HepG2 (cell line): Measurements from ENCODE around the gene RGS2. TPM values are rescaled to one million over a fixed set of nuclear protein-coding genes. Genes with fewer than 3 reads are reported as not detected.

ENCODE experiments used
- ATAC-seq: fragments of 200-7000 bp; cut with Tn5 transposase; 3 replicates; pipeline ENCODE4 v1.9.1; 2020; ENCODE audit warnings: mild to moderate bottlenecking, moderate library complexity
- BruUV-seq: library from RNA; stranded (reverse); fragments of 400-500 nt; replicated peaks from 2 replicates; lab custom pipeline; 2021; lab: Mats Ljungman, UMichigan
- CTCF ChIA-PET: fragments of 300-600 bp; formaldehyde crosslinking; extraction: SDS; loops from one replicate; lab custom pipeline; 2021; ENCODE audit warnings: low total read pairs, inconsistent platforms, low intra/inter-chr PET ratio; lab: Yijun Ruan, JAX
- POLR2A ChIA-PET: fragments of 350-600 bp; sonication (Branson Sonifier 250); formaldehyde crosslinking; loops from one replicate; lab custom pipeline; 2020; ENCODE audit warnings: antibody characterized with exemption, inconsistent platforms; lab: Yijun Ruan, JAX
- DNase-seq: peaks from one replicate; pipeline ENCODE4 v3.0.0-alpha.2; 2015; ENCODE audit warnings: low spot score
- FAIRE-seq: peaks from 3 replicates; lab custom pipeline; 2011; peaks lifted over from hg19 to GRCh38; lab: Jason Lieb, UNC
- H2AFZ ChIP-seq: one replicate; pipeline ENCODE4 v1.6.1; 2011; ENCODE audit warnings: low read length, inconsistent platforms
- H3K27ac ChIP-seq: fragments of 300-600 bp; 3 replicates; pipeline ENCODE4 v1.8.0; 2011; ENCODE audit warnings: mixed run types, mild to moderate bottlenecking, mixed read lengths, low read length, inconsistent platforms; ENCODE audit not compliant: insufficient read depth; ENCODE audit errors: extremely low read length
- H3K27me3 ChIP-seq, 2 experiments: fragments of 200-600 bp in 1 of 2; 2 replicates in 1 of 2; 3 replicates in 1 of 2; pipeline versions ENCODE4 v1.6.0 to v1.8.0; 2011; ENCODE audit warnings: low read length in 2 of 2, mild to moderate bottlenecking in 2 of 2, moderate library complexity in 2 of 2, inconsistent platforms in 1 of 2; ENCODE audit not compliant: insufficient read depth in 2 of 2, control insufficient read depth in 1 of 2
- H3K36me3 ChIP-seq, 2 experiments: fragments of 200-600 bp in 1 of 2; replicated peaks in 1 of 2; 2 replicates in 1 of 2; 3 replicates in 1 of 2; pipeline versions ENCODE4 v1.5.1 to v1.8.0; 2011; ENCODE audit warnings: low read length in 2 of 2, inconsistent platforms in 1 of 2; ENCODE audit not compliant: insufficient read depth in 2 of 2, control insufficient read depth in 1 of 2
- H3K4me1 ChIP-seq: 2 replicates; pipeline ENCODE4 v1.5.1; 2012; ENCODE audit warnings: low read length, inconsistent platforms; ENCODE audit not compliant: insufficient read depth
- H3K4me2 ChIP-seq: 2 replicates; pipeline ENCODE4 v1.6.0; 2011; ENCODE audit warnings: low read depth, low read length, inconsistent platforms
- H3K4me3 ChIP-seq, 3 experiments: fragments of 200-600 bp in 1 of 3; sonication (generic), shearing (Covaris generic) in 1 of 3; replicated peaks in 1 of 3; 2 replicates each; pipeline ENCODE4 v1.5.1; 2011 to 2016; ENCODE audit warnings: low read length in 3 of 3, inconsistent platforms in 2 of 3, low read depth in 2 of 3, mild to moderate bottlenecking in 2 of 3, control low read depth in 1 of 3, mixed read lengths in 1 of 3; ENCODE audit not compliant: insufficient read depth in 1 of 3
- H3K79me2 ChIP-seq: one replicate; pipeline ENCODE4 v1.6.1; 2011; ENCODE audit warnings: low read length, inconsistent platforms; ENCODE audit not compliant: insufficient read depth
- H3K9ac ChIP-seq: 2 replicates; pipeline ENCODE4 v1.6.0; 2011; ENCODE audit warnings: mild to moderate bottlenecking, low read depth, low read length, inconsistent platforms; ENCODE audit not compliant: insufficient read depth
- H3K9me3 ChIP-seq: 2 replicates; pipeline ENCODE4 v1.5.1; 2012; ENCODE audit warnings: mild to moderate bottlenecking, low read length
- H4K20me1 ChIP-seq: 2 replicates; pipeline ENCODE4 v1.6.0; 2011; ENCODE audit warnings: inconsistent platforms, mild to moderate bottlenecking, low read length, moderate library complexity; ENCODE audit not compliant: insufficient read depth
- CHCHD3 ChIP-seq: sonication (generic); formaldehyde crosslinking; IDR thresholded peaks from 2 replicates; pipeline ENCODE4 v1.8.0; 2022; ENCODE audit warnings: mild to moderate bottlenecking, missing genetic modification reagents, moderate library complexity
- KLF12 ChIP-seq: sonication (generic); formaldehyde crosslinking; IDR thresholded peaks from 2 replicates; pipeline ENCODE4 v1.4.0; 2020; ENCODE audit warnings: missing genetic modification reagents, borderline replicate concordance
- MATR3 ChIP-seq: sonication (generic); formaldehyde crosslinking; IDR thresholded peaks from 2 replicates; pipeline ENCODE4 v1.4.0; 2020; ENCODE audit warnings: missing genetic modification reagents
- RBM39 ChIP-seq: fragments of 200-400 bp; formaldehyde crosslinking; IDR thresholded peaks from one replicate; pipeline ENCODE4 v1.6.1; 2018; ENCODE audit warnings: antibody characterized with exemption, mild to moderate bottlenecking, low read depth, low read length; ENCODE audit not compliant: poor library complexity, severe bottlenecking
- RERE ChIP-seq: IDR thresholded peaks from 2 replicates; pipeline ENCODE4 v1.6.1; 2016; ENCODE audit warnings: low read depth, missing genetic modification reagents, missing compliant biosample characterization
- ZBTB10 ChIP-seq: sonication (generic); formaldehyde crosslinking; IDR thresholded peaks from 2 replicates; pipeline ENCODE4 v1.4.0; 2020; ENCODE audit warnings: missing genetic modification reagents, borderline replicate concordance
- ZFP90 ChIP-seq: sonication (generic); formaldehyde crosslinking; IDR thresholded peaks from 2 replicates; pipeline ENCODE4 v1.8.0; 2022; ENCODE audit warnings: missing genetic modification reagents, mild to moderate bottlenecking, inconsistent platforms, borderline replicate concordance
- ZNF503 ChIP-seq: sonication (generic); formaldehyde crosslinking; IDR thresholded peaks from 2 replicates; pipeline ENCODE4 v1.4.0; 2020; ENCODE audit warnings: missing genetic modification reagents
- ZNF782 ChIP-seq: sonication (generic); formaldehyde crosslinking; IDR thresholded peaks from 2 replicates; pipeline ENCODE4 v1.4.0; 2020; ENCODE audit warnings: missing genetic modification reagents, mild to moderate bottlenecking, borderline replicate concordance
- WGBS: methylation state at CpG from one replicate; pipeline ENCODE4 v1.1.6; 2017; ENCODE audit warnings: low lambda C conversion rate; 5-methylcytosine and 5-hydroxymethylcytosine counted together
- in situ Hi-C: cut with HindIII; loops from 2 replicates; pipeline ENCODE4 v1.10.0; 2017; ENCODE audit warnings: low pct_unique_long_range_greater_than_20kb; ENCODE audit not compliant: extremely low pct_ligation_motif_present
- intact Hi-C: fragments of 100-400 bp; cut with micrococcal nuclease; formaldehyde crosslinking; loops from one replicate; pipeline ENCODE4 v1.10.0; 2022; ENCODE audit not compliant: unreplicated experiment
- polyA plus RNA-seq, 8 experiments: library from polyadenylated mRNA; depleted of rRNA in 3 of 8; stranded (reverse) in 7 of 8; unstranded in 1 of 8; fragments of >200 nt; fragmentation: Illumina TruSeq in 4 of 8; extraction: Trizol in 4 of 8; gene quantifications; 2 replicates each; pipeline versions ENCODE4 v1.2.1 to v1.2.3, GENCODE V29; 2011 to 2016; ENCODE audit warnings: low read depth in 4 of 8, missing spikeins in 1 of 8, mixed read lengths in 1 of 8; ENCODE audit not compliant: insufficient read depth in 1 of 8
- total RNA-seq, 5 experiments: library from RNA; depleted of rRNA; stranded (reverse); fragments of >200 nt; fragmentation: Illumina TruSeq; extraction: Trizol; gene quantifications; 2 replicates each; pipeline ENCODE4 v1.2.3, GENCODE V29; 2016; ENCODE audit warnings: low read depth in 1 of 5

Gene RGS2
- total and polyA plus RNA-seq, 2 of the 13 experiments (the other 11 are each of a cell fraction or from before 2014, with no cell fraction given): 0.64 to 1.4 TPM

GRCh38 chr1:192811006-192811405 lies 2.2 kb downstream of the RGS2 start:
- WGBS: 82% methylated on average over 3 of the region's 3 CpGs
- POLR2A ChIA-PET: interaction anchor here (1.0 kb wide), 1 partner anchor 248 kb away, joined by 3 read pairs; the partner anchor contains the start of gene UCHL5

More at GRCh38 chr1:192811006-192811405, 2.2 kb downstream of the RGS2 start:
- CTCF ChIA-PET: no interaction called here
- peaks cover 0 to 4% of the 10 kb centered on the region in 2 experiments; a peak in 1 of 5 replicates for H3K27me3 ChIP-seq
- in situ Hi-C loops (no loop called here), intact Hi-C loops (no loop called here)
- ATAC-seq (no peak), FAIRE-seq (no peak), DNase-seq (no peak)
- H2AFZ ChIP-seq: no peak overlapping the region
- no peaks in the 10 kb centered on the region for H3K36me3 ChIP-seq
- no peak overlapping the region for H3K27ac ChIP-seq
- H3K9ac ChIP-seq: no peak overlapping the region
- H3K4me1 ChIP-seq: peaks cover 29% of the 10 kb centered on the region
- no peak overlapping the region for H3K4me2 ChIP-seq
- no peak overlapping the region for H3K4me3 ChIP-seq
- H4K20me1 ChIP-seq: no peaks in the 10 kb centered on the region
- no peak for TF ChIP-seq RERE (CRISPR knock-in tag)
- TF ChIP-seq ZNF782: no peak
- no peak for TF ChIP-seq ZFP90 (CRISPR knock-in tag)
- no peak for TF ChIP-seq CHCHD3 (CRISPR knock-in tag)
- no peak for TF ChIP-seq RBM39
- TF ChIP-seq MATR3: no peak
- TF ChIP-seq ZBTB10 (CRISPR knock-in tag): no peak
- no peak for TF ChIP-seq ZNF503 (CRISPR knock-in tag)
- no peak for TF ChIP-seq KLF12 (CRISPR knock-in tag)
- no peaks in the 10 kb centered on the region for H3K79me2 ChIP-seq
- BruUV-seq: no TSS peak
- no peaks in the 10 kb centered on the region for H3K9me3 ChIP-seq
